Thyroid gland (tissue), 4 donors: ENCODE measurements around the gene TRIM3.

Experiments
- CTCF ChIP-seq, 6 experiments: fragments of 200-600 bp in 3 of 6; fragments of 450-650 bp in 3 of 6; sonication (generic) in 3 of 6; IDR thresholded peaks; one replicate each; pipeline ENCODE4 v1.5.1; 2016 to 2019; ENCODE audit warnings: antibody characterized with exemption in 6 of 6, mild to moderate bottlenecking in 2 of 6, inconsistent platforms in 1 of 6, moderate library complexity in 1 of 6
- POLR2A ChIP-seq, 2 donors: fragments of 450-650 bp; IDR thresholded peaks; one replicate each; pipeline ENCODE4 v1.6.1; 2017; ENCODE audit warnings: antibody characterized with exemption in 2 of 2, mild to moderate bottlenecking in 2 of 2, moderate library complexity in 1 of 2

- TF ChIP-seq CTCF (IDR thresholded peaks at IDR 0.05) (no peak), POLR2A (IDR thresholded peaks at IDR 0.05) (no peak)
Measured at GRCh38 chr11:6405052-6405667, 68.6 kb downstream of the TRIM3 start.
